RWPE2 (cell line): Measurements from ENCODE around the gene TMEM158.
A peak's percentile ranks its signal among the peaks of the same experiment; 100 is the strongest.

Experiments used
- ATAC-seq: fragments of 200-7000 bp; cut with Tn5 transposase; 3 replicates; pipeline ENCODE4 v1.9.1; 2021; ENCODE audit warnings: low read depth
- DNase-seq: peaks from one replicate; pipeline ENCODE4 v3.0.0-alpha.2; 2020; ENCODE audit warnings: low spot score
- H3K27ac ChIP-seq: fragments of 450-650 bp; 2 replicates; pipeline ENCODE4 v1.5.1; 2017; ENCODE audit warnings: mild to moderate bottlenecking; ENCODE audit not compliant: poor library complexity, severe bottlenecking
- H3K27me3 ChIP-seq: fragments of 250-450 bp; sonication (Bioruptor Pico); 2 replicates; pipeline ENCODE4 v1.5.1; 2021; ENCODE audit warnings: mild to moderate bottlenecking, moderate library complexity; ENCODE audit not compliant: insufficient read depth, poor library complexity, severe bottlenecking
- H3K36me3 ChIP-seq: fragments of 250-450 bp; sonication (Bioruptor Pico); 2 replicates; pipeline ENCODE4 v1.5.1; 2020; ENCODE audit warnings: low read depth, mild to moderate bottlenecking, moderate library complexity
- H3K4me1 ChIP-seq: fragments of 250-450 bp; sonication (Bioruptor Pico); 2 replicates; pipeline ENCODE4 v1.5.1; 2021; ENCODE audit warnings: mild to moderate bottlenecking, moderate library complexity; ENCODE audit not compliant: insufficient read depth, poor library complexity, severe bottlenecking
- H3K4me3 ChIP-seq: fragments of 250-450 bp; sonication (Bioruptor Pico); 2 replicates; pipeline ENCODE4 v1.5.1; 2021; ENCODE audit warnings: mild to moderate bottlenecking, moderate library complexity; ENCODE audit not compliant: severe bottlenecking
- H3K9me3 ChIP-seq: fragments of 250-450 bp; sonication (Bioruptor Pico); 2 replicates; pipeline ENCODE4 v1.5.1; 2021; ENCODE audit warnings: mild to moderate bottlenecking, moderate library complexity; ENCODE audit not compliant: severe bottlenecking
- TF ChIP-seq, protein P1 (sequence below): fragments of 450-650 bp; IDR thresholded peaks from one replicate; pipeline ENCODE4 v1.5.1; 2017; ENCODE audit warnings: mild to moderate bottlenecking, moderate library complexity; ENCODE audit not compliant: poor library complexity, severe bottlenecking

The TMEM158 gene

GRCh38 chr3:45183872-45184262 lies 42.2 kb downstream of the TMEM158 start:
- H3K4me1 ChIP-seq: peaks cover 16% of the 10 kb centered on the region
- no peaks in the 10 kb centered on the region for H3K36me3 ChIP-seq
- H3K4me3 ChIP-seq: no peak overlapping the region
- no peaks in the 10 kb centered on the region for H3K27me3 ChIP-seq
- H3K9me3 ChIP-seq: no peaks in the 10 kb centered on the region
- TF ChIP-seq, protein P1, sequence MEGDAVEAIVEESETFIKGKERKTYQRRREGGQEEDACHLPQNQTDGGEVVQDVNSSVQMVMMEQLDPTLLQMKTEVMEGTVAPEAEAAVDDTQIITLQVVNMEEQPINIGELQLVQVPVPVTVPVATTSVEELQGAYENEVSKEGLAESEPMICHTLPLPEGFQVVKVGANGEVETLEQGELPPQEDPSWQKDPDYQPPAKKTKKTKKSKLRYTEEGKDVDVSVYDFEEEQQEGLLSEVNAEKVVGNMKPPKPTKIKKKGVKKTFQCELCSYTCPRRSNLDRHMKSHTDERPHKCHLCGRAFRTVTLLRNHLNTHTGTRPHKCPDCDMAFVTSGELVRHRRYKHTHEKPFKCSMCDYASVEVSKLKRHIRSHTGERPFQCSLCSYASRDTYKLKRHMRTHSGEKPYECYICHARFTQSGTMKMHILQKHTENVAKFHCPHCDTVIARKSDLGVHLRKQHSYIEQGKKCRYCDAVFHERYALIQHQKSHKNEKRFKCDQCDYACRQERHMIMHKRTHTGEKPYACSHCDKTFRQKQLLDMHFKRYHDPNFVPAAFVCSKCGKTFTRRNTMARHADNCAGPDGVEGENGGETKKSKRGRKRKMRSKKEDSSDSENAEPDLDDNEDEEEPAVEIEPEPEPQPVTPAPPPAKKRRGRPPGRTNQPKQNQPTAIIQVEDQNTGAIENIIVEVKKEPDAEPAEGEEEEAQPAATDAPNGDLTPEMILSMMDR: no peak
- ATAC-seq (no peak), DNase-seq (no peak)
- H3K27ac ChIP-seq: peak overlapping the region; percentile 41

DNA sequence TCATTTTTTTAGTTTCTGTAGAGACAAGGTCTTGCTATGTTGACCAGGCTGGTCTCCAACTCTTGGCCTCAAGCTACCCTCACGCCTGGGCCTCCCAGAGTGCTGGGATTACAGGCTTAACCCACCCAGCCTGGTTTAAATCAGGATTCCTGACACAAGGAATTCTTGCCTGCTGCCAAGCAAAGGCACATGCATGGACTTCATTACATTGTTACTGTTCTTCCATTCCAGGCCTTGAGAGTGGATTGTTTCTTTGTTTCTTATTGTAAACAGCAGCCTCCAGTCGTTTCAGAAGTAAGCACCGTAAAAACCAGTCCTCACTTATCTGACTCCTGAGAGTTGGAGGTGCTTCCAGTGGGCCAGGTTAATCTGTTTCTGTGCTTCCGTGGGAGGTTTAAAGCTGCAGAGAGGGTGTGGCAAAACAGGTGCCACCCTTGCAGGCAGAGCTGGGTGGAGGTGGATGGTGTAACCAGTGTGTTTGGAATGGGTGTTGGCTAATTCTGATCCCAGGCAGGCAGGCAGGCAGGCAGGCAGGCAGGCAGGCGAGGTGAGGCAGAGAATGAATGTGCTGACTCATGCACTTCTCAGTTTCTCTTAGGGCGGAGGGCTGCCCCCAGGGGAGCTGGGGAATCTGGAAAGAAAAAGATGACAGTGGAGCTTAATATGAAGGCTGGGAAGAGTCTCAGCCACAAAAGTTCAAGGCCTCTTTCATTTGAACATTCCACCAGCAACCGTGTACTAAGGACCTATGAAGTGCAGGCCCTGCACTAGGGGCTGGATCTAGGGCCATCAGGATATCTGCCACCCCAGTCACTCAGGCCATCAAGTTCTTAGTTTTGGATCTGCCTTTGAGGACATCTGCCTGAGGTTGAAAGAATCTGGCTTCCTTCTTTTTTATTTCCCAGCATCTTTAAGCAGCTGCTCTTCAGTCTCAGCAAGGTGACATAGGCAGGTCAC lies 42.9 kb downstream of the TMEM158 start:
- Histone ChIP-seq H3K27ac (peak overlapping the region; percentile 41), H3K36me3 (no peaks in the 10 kb centered on the region), H3K9me3 (no peaks in the 10 kb centered on the region), H3K27me3 (no peaks in the 10 kb centered on the region), H3K4me1 (peaks cover 20% of the 10 kb centered on the region), H3K4me3 (no peak overlapping the region)
- peak; percentile 98 for ATAC-seq
- TF ChIP-seq, protein P1: no peak
- DNase-seq: peak; percentile 91

- H3K27me3 ChIP-seq: no peaks in the 10 kb centered on the region
- H3K9me3 ChIP-seq: no peaks in the 10 kb centered on the region
- no peaks in the 10 kb centered on the region for H3K36me3 ChIP-seq
- no peak for DNase-seq
- peaks cover 17% of the 10 kb centered on the region for H3K4me1 ChIP-seq
- TF ChIP-seq, protein P1: no peak
- H3K4me3 ChIP-seq: no peak overlapping the region
- no peak for ATAC-seq
- H3K27ac ChIP-seq: no peak overlapping the region
Observed at GRCh38 chr3:45181496-45181895, 44.6 kb downstream of the TMEM158 start.

- Histone ChIP-seq H3K27me3 (no peaks in the 10 kb centered on the region), H3K9me3 (no peaks in the 10 kb centered on the region), H3K4me3 (no peak overlapping the region), H3K27ac (no peak overlapping the region), H3K36me3 (no peaks in the 10 kb centered on the region), H3K4me1 (peaks cover 17% of the 10 kb centered on the region)
- no peak for ATAC-seq
- no peak for DNase-seq
- TF ChIP-seq, protein P1: no peak
Observed at GRCh38 chr3:45180899-45181298, 45.2 kb downstream of the TMEM158 start.

- H3K27ac ChIP-seq: no peak overlapping the region
- DNase-seq: no peak
Observed at GRCh38 chr3:45180051-45180450, 46.0 kb downstream of the TMEM158 start.

More at GRCh38 chr3:45180051-45180450, 46.0 kb downstream of the TMEM158 start:
- peaks cover 17% of the 10 kb centered on the region for H3K4me1 ChIP-seq
- TF ChIP-seq, protein P1: no peak
- no peaks in the 10 kb centered on the region for H3K9me3 ChIP-seq
- no peak overlapping the region for H3K4me3 ChIP-seq
- ATAC-seq: no peak
- no peaks in the 10 kb centered on the region for H3K27me3 ChIP-seq
- H3K36me3 ChIP-seq: no peaks in the 10 kb centered on the region
